ENCODE results near the gene GPR84.

GPR84 gene

GRCh38 chr12:54404061-54405004 is 40.0 kb upstream of the GPR84 start:
- DNase-seq (ENCODE audit: extremely low spot score) = peak; percentile 70
- POLR2A ChIA-PET = no interaction called here
- no peak for TF ChIP-seq ARNT (IDR thresholded peaks at IDR 0.05)
- no peak for TF ChIP-seq L3MBTL2 (conservative IDR thresholded peaks at IDR 0.05)
- TF ChIP-seq NFRKB (IDR thresholded peaks at IDR 0.05) = no peak
- no peak for TF ChIP-seq BHLHE40 (IDR thresholded peaks at IDR 0.05; ENCODE audit: borderline replicate concordance)
- TF ChIP-seq SUZ12 (IDR thresholded peaks at IDR 0.05) = no peak
- CTCF ChIA-PET = interaction anchor here (0.6 to 2.1 kb wide), 18 partner anchors 8 to 62 kb away, joined by 3 to 24 read pairs (median 4); partner anchors contain the start of gene ZNF385A

GRCh38 chr12:54401119-54401518 is 36.8 kb upstream of the GPR84 start:
- peak; percentile 72 for TF ChIP-seq PKNOX1 (IDR thresholded peaks at IDR 0.05)
- no peak for TF ChIP-seq ZNF384 (IDR thresholded peaks at IDR 0.05)
- ChIA-PET CTCF (interaction anchor here (0.7 to 3.4 kb wide), 2 partner anchors 37 to 827 kb away, joined by 4 to 121 read pairs; no protein-coding TSS in a partner anchor), POLR2A (interaction anchor here (1.2 kb wide), 2 partner anchors 11 to 47 kb away, joined by 3 read pairs; no protein-coding TSS in a partner anchor)
- DNase-seq (ENCODE audit: extremely low spot score) = no peak

- ChIA-PET CTCF (interaction anchor here (0.6 to 3.4 kb wide), 36 partner anchors 9 to 165 kb away, joined by 3 to 121 read pairs (median 6); partner anchors contain the start of genes COPZ1, ITGA5 and ZNF385A), POLR2A (interaction anchor here (0.7 to 1.6 kb wide), 6 partner anchors 18 to 119 kb away, joined by 3 to 11 read pairs (median 4); partner anchors contain the start of genes CBX5 and HNRNPA1)
- peak; percentile 91 for DNase-seq (ENCODE audit: extremely low spot score)
- no peak for TF ChIP-seq L3MBTL2 (conservative IDR thresholded peaks at IDR 0.05)
- TF ChIP-seq NFRKB (IDR thresholded peaks at IDR 0.05) = no peak
- no peak for TF ChIP-seq CTBP1 (IDR thresholded peaks at IDR 0.05; ENCODE audit: borderline replicate concordance)
- TF ChIP-seq HDGF (IDR thresholded peaks at IDR 0.05; ENCODE audit: borderline replicate concordance) = no peak
- no peak for TF ChIP-seq BHLHE40 (IDR thresholded peaks at IDR 0.05; ENCODE audit: borderline replicate concordance)
- no peak for TF ChIP-seq ELF4 (IDR thresholded peaks at IDR 0.05)
- TF ChIP-seq FOXA1 (IDR thresholded peaks at IDR 0.05) = no peak
- no peak for TF ChIP-seq ARNT (IDR thresholded peaks at IDR 0.05)
- TF ChIP-seq SUZ12 (IDR thresholded peaks at IDR 0.05) = no peak
- TF ChIP-seq ZNF384 (IDR thresholded peaks at IDR 0.05) = no peak
- TF ChIP-seq LEF1 (IDR thresholded peaks at IDR 0.05; ENCODE audit: borderline replicate concordance) = no peak
Measured at GRCh38 chr12:54398995-54399793, 34.9 kb upstream of the GPR84 start.

- no peak for TF ChIP-seq FOXM1 (IDR thresholded peaks at IDR 0.05; ENCODE audit: borderline replicate concordance)
- no peak for TF ChIP-seq TARDBP (IDR thresholded peaks at IDR 0.05)
- TF ChIP-seq NFRKB (IDR thresholded peaks at IDR 0.05) = no peak
- no peak for TF ChIP-seq FOXK2 (IDR thresholded peaks at IDR 0.05)
- TF ChIP-seq L3MBTL2 (conservative IDR thresholded peaks at IDR 0.05) = no peak
- TF ChIP-seq FOXA1 (IDR thresholded peaks at IDR 0.05) = no peak
- no peak for TF ChIP-seq SP1 (IDR thresholded peaks at IDR 0.05)
- TF ChIP-seq ZNF384 (IDR thresholded peaks at IDR 0.05) = no peak
- no peak for TF ChIP-seq HDGF (IDR thresholded peaks at IDR 0.05; ENCODE audit: borderline replicate concordance)
- TF ChIP-seq LEF1 (IDR thresholded peaks at IDR 0.05; ENCODE audit: borderline replicate concordance) = no peak
- TF ChIP-seq BHLHE40 (IDR thresholded peaks at IDR 0.05; ENCODE audit: borderline replicate concordance) = no peak
- TF ChIP-seq PKNOX1 (IDR thresholded peaks at IDR 0.05) = no peak
- no peak for TF ChIP-seq ELF4 (IDR thresholded peaks at IDR 0.05)
- CTCF ChIA-PET = interaction anchor here (0.6 to 3.4 kb wide), 4 partner anchors 14 to 40 kb away, joined by 3 to 121 read pairs (median 24); no protein-coding TSS in a partner anchor
- POLR2A ChIA-PET = no interaction called here
- no peak for DNase-seq (ENCODE audit: extremely low spot score)
Measured at GRCh38 chr12:54398218-54398617, 33.9 kb upstream of the GPR84 start.

- ChIA-PET CTCF (interaction anchor here (1.9 to 3.2 kb wide), 2 partner anchors 35 to 54 kb away, joined by 3 to 41 read pairs; no protein-coding TSS in a partner anchor), POLR2A (no interaction called here)
- no peak for DNase-seq (ENCODE audit: extremely low spot score)
- TF ChIP-seq TARDBP (IDR thresholded peaks at IDR 0.05) (no peak), FOXA1 (IDR thresholded peaks at IDR 0.05) (no peak), ARNT (IDR thresholded peaks at IDR 0.05) (no peak), FOXK2 (IDR thresholded peaks at IDR 0.05) (no peak), PKNOX1 (IDR thresholded peaks at IDR 0.05) (no peak), FOXM1 (IDR thresholded peaks at IDR 0.05; ENCODE audit: borderline replicate concordance) (no peak), SUZ12 (IDR thresholded peaks at IDR 0.05) (no peak), ELF4 (IDR thresholded peaks at IDR 0.05) (no peak), L3MBTL2 (conservative IDR thresholded peaks at IDR 0.05) (no peak), HDGF (IDR thresholded peaks at IDR 0.05; ENCODE audit: borderline replicate concordance) (no peak)
Measured at GRCh38 chr12:54397157-54397556, 32.9 kb upstream of the GPR84 start.
